HEK293 (cell line): Measurements from ENCODE around the gene C17orf107.
A peak's percentile ranks its signal among the peaks of the same experiment; 100 is the strongest.

ENCODE experiments used
- CTCF ChIA-PET: fragments of 350-600 bp; formaldehyde crosslinking; extraction: SDS; loops from one replicate; lab custom pipeline; 2021; ENCODE audit warnings: antibody characterized with exemption; lab: Yijun Ruan, JAX
- POLR2A ChIA-PET: fragments of 300-600 bp; formaldehyde crosslinking; extraction: SDS; loops from one replicate; lab custom pipeline; 2020; ENCODE audit warnings: antibody characterized with exemption, inconsistent platforms; lab: Yijun Ruan, JAX
- H3K27ac ChIP-seq: fragments of 200-500 bp; sonication (Bioruptor generic); 2 replicates; pipeline ENCODE4 v1.5.1; 2014; ENCODE audit warnings: low read depth, low read length, control low read depth, inconsistent platforms; ENCODE audit errors: extremely low read depth
- H3K36me3 ChIP-seq, 2 experiments: fragments of 200-500 bp in 1 of 2; sonication (Bioruptor generic) in 1 of 2; 1 replicate in 1 of 2; 2 replicates in 1 of 2; pipeline ENCODE4 v1.5.1; 2014 to 2017; ENCODE audit warnings: inconsistent platforms in 2 of 2, low read length in 2 of 2; ENCODE audit not compliant: control insufficient read depth in 2 of 2, insufficient read depth in 1 of 2
- H3K4me1 ChIP-seq: fragments of 200-500 bp; sonication (Bioruptor generic); 2 replicates; pipeline ENCODE4 v1.5.1; 2014; ENCODE audit warnings: mild to moderate bottlenecking, low read length, inconsistent platforms; ENCODE audit not compliant: control insufficient read depth, insufficient read depth
- H3K4me3 ChIP-seq: 2 replicates; pipeline ENCODE4 v1.5.1; 2011; ENCODE audit warnings: low read depth, mild to moderate bottlenecking, control low read depth, low read length, moderate library complexity
- H3K9me3 ChIP-seq: fragments of 200-500 bp; sonication (Bioruptor generic); 2 replicates; pipeline ENCODE4 v1.5.1; 2014; ENCODE audit warnings: low read depth, low read length, inconsistent platforms; ENCODE audit not compliant: control insufficient read depth, insufficient read depth
- BCL11A ChIP-seq: fragments of 450-650 bp; formaldehyde crosslinking; IDR thresholded peaks from 2 replicates; pipeline ENCODE4 v1.5.1; 2016; ENCODE audit warnings: low read depth, missing biosample characterization, missing genetic modification characterization
- ELK4 ChIP-seq: IDR thresholded peaks from 2 replicates; pipeline ENCODE4 v1.6.1; 2011; ENCODE audit warnings: mild to moderate bottlenecking, low read depth, low read length, borderline replicate concordance
- GLIS2 ChIP-seq: fragments of 450-650 bp; formaldehyde crosslinking; IDR thresholded peaks from 2 replicates; pipeline ENCODE4 v1.5.1; 2016; ENCODE audit warnings: missing biosample characterization, missing genetic modification characterization
- INSM2 ChIP-seq: fragments of 450-650 bp; formaldehyde crosslinking; IDR thresholded peaks from 2 replicates; pipeline ENCODE4 v1.5.1; 2016; ENCODE audit warnings: missing biosample characterization, missing genetic modification characterization
- KLF7 ChIP-seq: fragments of 450-650 bp; formaldehyde crosslinking; IDR thresholded peaks from 2 replicates; pipeline ENCODE4 v1.5.1; 2016; ENCODE audit warnings: missing biosample characterization, missing genetic modification characterization, borderline replicate concordance
- KLF8 ChIP-seq: fragments of 450-650 bp; formaldehyde crosslinking; IDR thresholded peaks from 2 replicates; pipeline ENCODE4 v1.5.1; 2016; ENCODE audit warnings: missing biosample characterization, missing genetic modification characterization
- KLF9 ChIP-seq: fragments of 450-650 bp; formaldehyde crosslinking; IDR thresholded peaks from 2 replicates; pipeline ENCODE4 v1.5.1; 2016; ENCODE audit warnings: missing biosample characterization, missing genetic modification characterization, low read depth
- RBAK ChIP-seq: fragments of 450-650 bp; formaldehyde crosslinking; IDR thresholded peaks from 2 replicates; pipeline ENCODE4 v1.5.1; 2016; ENCODE audit warnings: missing biosample characterization, missing genetic modification characterization
- SP2 ChIP-seq: fragments of 450-650 bp; formaldehyde crosslinking; IDR thresholded peaks from 2 replicates; pipeline ENCODE4 v1.5.1; 2016; ENCODE audit warnings: missing biosample characterization, missing genetic modification characterization
- SP3 ChIP-seq: fragments of 450-650 bp; formaldehyde crosslinking; IDR thresholded peaks from 2 replicates; pipeline ENCODE4 v1.5.1; 2016; ENCODE audit warnings: missing biosample characterization, missing genetic modification characterization
- YY1 ChIP-seq: fragments of 450-650 bp; formaldehyde crosslinking; IDR thresholded peaks from 2 replicates; pipeline ENCODE4 v1.5.1; 2018; ENCODE audit warnings: missing biosample characterization, missing genetic modification characterization
- YY2 ChIP-seq: fragments of 450-650 bp; formaldehyde crosslinking; IDR thresholded peaks from 2 replicates; pipeline ENCODE4 v1.5.1; 2016; ENCODE audit warnings: missing biosample characterization, missing genetic modification characterization
- ZBTB21 ChIP-seq: fragments of 450-650 bp; formaldehyde crosslinking; IDR thresholded peaks from 2 replicates; pipeline ENCODE4 v1.5.1; 2017; ENCODE audit warnings: missing biosample characterization, missing genetic modification characterization
- ZNF138 ChIP-seq: fragments of 450-650 bp; formaldehyde crosslinking; IDR thresholded peaks from 2 replicates; pipeline ENCODE4 v1.5.1; 2016; ENCODE audit warnings: missing biosample characterization, missing genetic modification characterization, borderline replicate concordance
- ZNF155 ChIP-seq: fragments of 450-650 bp; formaldehyde crosslinking; IDR thresholded peaks from 2 replicates; pipeline ENCODE4 v1.5.1; 2016; ENCODE audit warnings: missing biosample characterization, missing genetic modification characterization
- ZNF175 ChIP-seq: fragments of 450-650 bp; formaldehyde crosslinking; IDR thresholded peaks from 2 replicates; pipeline ENCODE4 v1.5.1; 2016; ENCODE audit warnings: missing biosample characterization, missing genetic modification characterization
- ZNF274 ChIP-seq, 2 experiments: fragments of 200-500 bp in 1 of 2; fragments of 450-650 bp in 1 of 2; sonication (Bioruptor generic) in 1 of 2; formaldehyde crosslinking in 1 of 2; IDR thresholded peaks; 2 replicates each; pipeline versions ENCODE4 v1.5.1 to v1.6.1; 2014 to 2016; ENCODE audit warnings: borderline replicate concordance in 1 of 2, inconsistent platforms in 1 of 2, low read length in 1 of 2, missing biosample characterization in 1 of 2, missing genetic modification characterization in 1 of 2
- ZNF302 ChIP-seq: fragments of 450-650 bp; formaldehyde crosslinking; IDR thresholded peaks from 2 replicates; pipeline ENCODE4 v1.5.1; 2016; ENCODE audit warnings: missing biosample characterization, missing genetic modification characterization, low read depth
- ZNF324 ChIP-seq: fragments of 450-650 bp; formaldehyde crosslinking; IDR thresholded peaks from 2 replicates; pipeline ENCODE4 v1.5.1; 2016; ENCODE audit warnings: missing biosample characterization, missing genetic modification characterization
- ZNF513 ChIP-seq: fragments of 450-650 bp; IDR thresholded peaks from 2 replicates; pipeline ENCODE4 v1.5.1; 2018; ENCODE audit warnings: missing biosample characterization, missing genetic modification characterization
- ZNF529 ChIP-seq: fragments of 450-650 bp; formaldehyde crosslinking; IDR thresholded peaks from 2 replicates; pipeline ENCODE4 v1.5.1; 2017; ENCODE audit warnings: missing genetic modification characterization, missing biosample characterization; ENCODE audit not compliant: insufficient replicate concordance
- ZNF660 ChIP-seq: fragments of 450-650 bp; IDR thresholded peaks from 2 replicates; pipeline ENCODE4 v1.5.1; 2018; ENCODE audit warnings: missing biosample characterization, mild to moderate bottlenecking, missing genetic modification characterization
- ZNF670 ChIP-seq: fragments of 450-650 bp; formaldehyde crosslinking; IDR thresholded peaks from 2 replicates; pipeline ENCODE4 v1.5.1; 2016; ENCODE audit warnings: missing biosample characterization, missing genetic modification characterization, low read depth
- ZNF701 ChIP-seq: fragments of 450-650 bp; formaldehyde crosslinking; IDR thresholded peaks from 2 replicates; pipeline ENCODE4 v1.5.1; 2016; ENCODE audit warnings: missing biosample characterization, missing genetic modification characterization
- ZSCAN30 ChIP-seq: fragments of 450-650 bp; IDR thresholded peaks from 2 replicates; pipeline ENCODE4 v1.5.1; 2018; ENCODE audit warnings: missing biosample characterization, mild to moderate bottlenecking, missing genetic modification characterization, moderate library complexity
- TF ChIP-seq, protein P1 (sequence below): fragments of 450-650 bp; formaldehyde crosslinking; IDR thresholded peaks from 2 replicates; pipeline ENCODE4 v1.5.1; 2016; ENCODE audit warnings: missing biosample characterization, missing genetic modification characterization

C17orf107 gene

DNA sequence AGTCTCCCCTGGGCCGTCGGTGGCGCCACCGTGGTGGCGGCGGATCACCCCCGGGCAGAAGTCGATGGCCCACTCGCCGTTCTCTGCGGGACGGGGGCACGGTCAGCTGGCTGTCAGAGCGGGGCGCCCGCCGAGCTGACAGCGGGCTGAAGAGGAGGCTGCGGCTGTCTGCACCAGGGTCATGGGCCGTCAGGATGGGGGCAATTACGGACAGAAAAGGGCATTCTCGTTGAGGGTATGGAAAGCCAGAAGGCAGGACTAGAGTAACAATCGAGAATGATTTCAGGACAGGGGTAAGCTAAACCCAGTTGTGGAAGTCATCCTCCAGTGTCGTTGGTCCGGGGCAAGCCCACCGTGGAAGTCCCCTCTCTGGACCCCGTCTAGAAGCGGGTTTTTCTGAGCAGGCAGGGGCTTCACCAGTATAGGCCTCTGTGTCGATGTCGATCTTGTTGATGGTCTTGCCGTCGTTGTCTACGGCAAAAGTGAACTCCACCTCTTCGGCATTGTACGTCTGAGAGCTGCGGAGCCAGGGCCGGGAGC lies 1.8 kb downstream of the C17orf107 start (continued):
- TF ChIP-seq ELK4: no peak
- TF ChIP-seq ZNF274 (IDR thresholded peaks at IDR 0.05; ENCODE audit: low read length): no peak
- TF ChIP-seq ZNF274 (tag by site-specific recombination; IDR thresholded peaks at IDR 0.05; ENCODE audit: borderline replicate concordance): no peak
- TF ChIP-seq BCL11A (tag by site-specific recombination): no peak
- no peak for TF ChIP-seq INSM2 (tag by site-specific recombination)

DNA sequence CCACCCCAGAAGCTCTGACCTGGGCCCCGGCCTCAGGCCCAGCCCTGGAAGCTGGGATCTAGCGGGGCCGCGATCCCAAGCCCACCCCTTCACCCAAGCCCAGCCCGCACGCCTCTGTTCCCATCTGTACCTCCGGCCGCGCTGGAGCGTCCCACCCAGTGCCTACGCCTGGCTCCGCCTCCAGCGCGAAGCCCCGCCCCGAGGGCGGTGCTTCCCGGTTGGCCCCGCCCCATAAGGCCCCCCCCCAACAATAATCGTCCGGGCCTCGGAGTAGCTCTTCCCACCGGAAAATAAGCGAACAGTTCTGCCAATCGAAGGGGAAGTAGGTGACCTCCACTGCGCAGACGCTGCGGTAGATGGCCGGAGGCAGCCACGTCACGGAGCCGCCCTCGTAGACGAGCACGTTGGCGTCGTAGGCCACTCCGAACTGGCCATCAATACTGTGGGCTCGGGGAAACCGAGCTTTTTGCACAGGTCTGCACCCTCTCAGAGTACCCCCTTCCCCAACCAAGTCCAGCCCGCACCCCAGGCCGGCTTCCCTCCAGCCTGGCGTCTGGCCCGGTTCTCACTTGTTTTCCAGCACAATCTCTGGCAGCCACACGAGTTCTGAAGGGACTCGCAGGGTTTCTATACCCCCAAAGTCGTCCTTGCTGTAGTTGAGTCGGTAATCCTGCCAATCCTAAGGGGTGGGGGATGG lies 2.5 kb downstream of the C17orf107 start:
- H3K4me1 ChIP-seq: peaks cover 3% of the 10 kb centered on the region; the same call in 1 of the 2 replicates
- no peak overlapping the region for H3K27ac ChIP-seq
- peaks cover 0 to 28% of the 10 kb centered on the region in 2 experiments; a peak in 1 of 3 replicates for H3K36me3 ChIP-seq
- TF ChIP-seq ZNF660 (tag by site-specific recombination): no peak
- TF ChIP-seq ZNF138 (tag by site-specific recombination): no peak
- no peak for TF ChIP-seq BCL11A (tag by site-specific recombination)
- TF ChIP-seq GLIS2: no peak
- no peak for TF ChIP-seq YY1 (tag by site-specific recombination)
- TF ChIP-seq ZNF155: no peak
- no peak for TF ChIP-seq KLF7 (tag by site-specific recombination)
- TF ChIP-seq SP3 (tag by site-specific recombination): peak; percentile 40; the same call in 1 of the 2 replicates
- no peak for TF ChIP-seq ZNF175 (tag by site-specific recombination)
- TF ChIP-seq ZBTB21 (tag by site-specific recombination): no peak
- no peak for TF ChIP-seq ZNF529 (tag by site-specific recombination)
- no peak for TF ChIP-seq ZNF670 (tag by site-specific recombination)
- no peak for TF ChIP-seq KLF9 (tag by site-specific recombination)
- peak; percentile 31 for TF ChIP-seq SP2
- TF ChIP-seq KLF8 (tag by site-specific recombination): peak; percentile 57; the same call in 1 of the 2 replicates
- TF ChIP-seq ZNF324 (tag by site-specific recombination): no peak
- TF ChIP-seq ZSCAN30 (tag by site-specific recombination): no peak
- no peak for TF ChIP-seq ZNF513 (tag by site-specific recombination)
- TF ChIP-seq ZNF302 (tag by site-specific recombination): no peak
- TF ChIP-seq ZNF701 (tag by site-specific recombination): no peak
- TF ChIP-seq, protein P1, sequence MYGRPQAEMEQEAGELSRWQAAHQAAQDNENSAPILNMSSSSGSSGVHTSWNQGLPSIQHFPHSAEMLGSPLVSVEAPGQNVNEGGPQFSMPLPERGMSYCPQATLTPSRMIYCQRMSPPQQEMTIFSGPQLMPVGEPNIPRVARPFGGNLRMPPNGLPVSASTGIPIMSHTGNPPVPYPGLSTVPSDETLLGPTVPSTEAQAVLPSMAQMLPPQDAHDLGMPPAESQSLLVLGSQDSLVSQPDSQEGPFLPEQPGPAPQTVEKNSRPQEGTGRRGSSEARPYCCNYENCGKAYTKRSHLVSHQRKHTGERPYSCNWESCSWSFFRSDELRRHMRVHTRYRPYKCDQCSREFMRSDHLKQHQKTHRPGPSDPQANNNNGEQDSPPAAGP (tag by site-specific recombination): no peak
- TF ChIP-seq YY2 (tag by site-specific recombination): no peak
- no peak for TF ChIP-seq RBAK (tag by site-specific recombination)

More for the DNA sequence above, 2.5 kb downstream of the C17orf107 start:
- H3K4me3 ChIP-seq: no peak overlapping the region
- POLR2A ChIA-PET: interaction anchor here (0.6 to 2.1 kb wide), 4 partner anchors 44 to 299 kb away, joined by 3 to 6 read pairs (median 4); partner anchors contain the start of gene SPAG7
- CTCF ChIA-PET: interaction anchor here (0.6 to 1.6 kb wide), 7 partner anchors 10 to 339 kb away, joined by 3 to 7 read pairs (median 3); no protein-coding TSS in a partner anchor
- H3K9me3 ChIP-seq: no peaks in the 10 kb centered on the region
